Esophagus (tissue), 2 donors: ENCODE data around the gene PARD3. TPM values are rescaled to one million over a fixed set of nuclear protein-coding genes. Genes with fewer than 3 reads are reported as not detected.
"Not testable (repeated sequence)": the region's sequence is repeated elsewhere in the genome, so short reads cannot be mapped to it uniquely, and the experiment has no call there.

ENCODE experiments used
- H3K27ac ChIP-seq, 2 donors: one replicate each; pipeline ENCODE4 v1.5.1; 2013; ENCODE audit warnings: low read depth in 2 of 2, mild to moderate bottlenecking in 2 of 2, inconsistent platforms in 1 of 2, low read length in 1 of 2, moderate library complexity in 1 of 2
- H3K27me3 ChIP-seq, 2 donors: one replicate each; pipeline ENCODE4 v1.6.1; 2013; ENCODE audit warnings: low read length in 2 of 2, control low read depth in 1 of 2, mild to moderate bottlenecking in 1 of 2; ENCODE audit not compliant: insufficient read depth in 2 of 2, control insufficient read depth in 1 of 2
- H3K36me3 ChIP-seq, 2 donors: one replicate each; pipeline ENCODE4 v1.6.1; 2013; ENCODE audit warnings: low read length in 1 of 2; ENCODE audit not compliant: control insufficient read depth in 2 of 2, insufficient read depth in 2 of 2
- H3K4me1 ChIP-seq, 2 donors: one replicate each; pipeline ENCODE4 v1.6.1; 2013; ENCODE audit warnings: low read length in 1 of 2; ENCODE audit not compliant: control insufficient read depth in 2 of 2, insufficient read depth in 2 of 2
- H3K4me3 ChIP-seq, 2 donors: one replicate each; pipeline ENCODE4 v1.5.1; 2013; ENCODE audit warnings: low read length in 2 of 2, mild to moderate bottlenecking in 2 of 2, low read depth in 1 of 2, moderate library complexity in 1 of 2
- H3K9me3 ChIP-seq, 2 donors: one replicate each; pipeline ENCODE4 v1.6.1; 2013; ENCODE audit warnings: mild to moderate bottlenecking in 2 of 2, low read depth in 1 of 2, low read length in 1 of 2, moderate library complexity in 1 of 2; ENCODE audit not compliant: control insufficient read depth in 2 of 2, insufficient read depth in 1 of 2
- WGBS, 2 donors: extraction: QIAGEN DNeasy Blood & Tissue Kit; methylation state at CpG; one replicate each; pipeline ENCODE4 v1.1.7; 2013; 5-methylcytosine and 5-hydroxymethylcytosine counted together
- polyA plus RNA-seq, 2 donors: library from polyadenylated mRNA; stranded (reverse); fragments of 200-250 nt; gene quantifications; one replicate each; pipeline ENCODE4 v1.2.3, GENCODE V29; 2013
- donor health status: healthy with polysubstance abuse.
- donor health status: Bipolar disorder and iron deficiency.

Gene PARD3
- polyA plus RNA-seq, 2 donors, result 40.3 to 71.3 TPM

DNA sequence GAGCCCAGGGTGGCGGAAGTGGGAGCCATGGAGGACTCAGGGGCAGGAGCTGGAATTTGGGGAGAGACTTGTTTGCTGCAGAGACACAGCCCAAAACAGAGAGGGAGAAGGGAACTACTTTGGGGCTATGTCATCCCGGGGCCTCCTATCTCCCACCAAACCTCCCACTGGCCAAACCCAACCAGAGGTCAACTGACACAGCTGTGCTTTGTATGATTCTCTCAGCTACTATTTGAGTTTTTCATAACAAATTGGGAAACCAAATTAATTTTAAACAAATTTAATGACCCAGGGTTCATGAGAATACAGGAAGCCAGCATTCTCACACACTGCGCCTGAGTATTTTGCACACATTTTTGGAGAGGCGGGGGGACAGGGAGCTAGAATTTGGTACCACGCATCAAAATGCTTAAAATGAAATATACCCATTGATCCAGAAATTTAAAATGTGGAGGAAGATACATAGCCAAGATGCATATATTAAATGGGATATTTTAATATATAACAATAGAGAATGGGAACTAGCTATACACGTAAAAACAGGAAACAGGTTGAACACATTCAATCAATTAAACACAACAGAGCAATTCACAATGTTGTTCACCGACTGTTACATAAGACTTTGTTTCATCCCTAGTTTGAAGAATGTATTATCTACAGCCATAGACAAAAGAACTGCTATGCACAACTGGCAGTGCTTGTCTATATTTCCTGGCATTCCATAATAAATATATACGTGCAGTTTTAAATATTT lies 105.3 kb downstream of the PARD3 start:
- Histone ChIP-seq H3K4me3 (no peak overlapping the region), H3K36me3 (no peaks in the 10 kb centered on the region), H3K27me3 (no peaks in the 10 kb centered on the region), H3K9me3 (no peaks in the 10 kb centered on the region), H3K27ac (peak overlapping the region; percentile 51 to 64), H3K4me1 (peaks cover 6 to 15% of the 10 kb centered on the region in 2 donors)
- WGBS, 2 donors, result 70 to 76% methylated on average over 8 of the region's 8 CpGs

- H3K9me3 ChIP-seq, result no peaks in the 10 kb centered on the region
- H3K27ac ChIP-seq, result no peak overlapping the region
- H3K4me3 ChIP-seq, result no peak overlapping the region
- peaks cover 6 to 13% of the 10 kb centered on the region in 2 donors for H3K4me1 ChIP-seq
- no peaks in the 10 kb centered on the region for H3K27me3 ChIP-seq
- H3K36me3 ChIP-seq, result no peaks in the 10 kb centered on the region
- 77 to 78% methylated on average over 1 of the region's 1 CpG for WGBS, 2 donors
These were observed 107.4 kb downstream of the PARD3 start for GRCh38 chr10:34707656-34708055.

DNA sequence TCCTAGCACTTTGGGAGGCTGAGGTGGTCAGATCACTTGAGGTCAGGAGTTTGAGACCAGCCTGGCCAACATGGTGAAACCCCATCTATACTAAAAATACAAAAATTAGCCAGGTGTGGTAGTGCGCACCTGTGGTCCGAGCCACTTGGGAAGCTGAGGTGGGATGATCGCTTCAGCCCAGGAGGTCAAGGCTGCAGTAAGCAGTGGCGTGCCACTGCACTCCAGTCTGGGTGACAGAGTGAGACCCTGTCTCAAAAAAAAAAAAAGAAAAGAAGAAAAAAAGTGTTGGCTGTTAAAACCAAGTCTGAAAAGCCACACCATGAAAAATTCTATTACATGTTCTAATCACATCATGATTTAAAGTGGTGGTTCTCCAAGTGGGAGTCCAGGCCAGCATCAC lies 108.1 kb downstream of the PARD3 start:
- WGBS, 2 donors, result 95 to 96% methylated on average over 4 of the region's 4 CpGs
- H3K36me3 ChIP-seq, H3K4me1 ChIP-seq, H3K4me3 ChIP-seq, H3K27ac ChIP-seq, H3K27me3 ChIP-seq, H3K9me3 ChIP-seq: not testable (repeated sequence)

DNA sequence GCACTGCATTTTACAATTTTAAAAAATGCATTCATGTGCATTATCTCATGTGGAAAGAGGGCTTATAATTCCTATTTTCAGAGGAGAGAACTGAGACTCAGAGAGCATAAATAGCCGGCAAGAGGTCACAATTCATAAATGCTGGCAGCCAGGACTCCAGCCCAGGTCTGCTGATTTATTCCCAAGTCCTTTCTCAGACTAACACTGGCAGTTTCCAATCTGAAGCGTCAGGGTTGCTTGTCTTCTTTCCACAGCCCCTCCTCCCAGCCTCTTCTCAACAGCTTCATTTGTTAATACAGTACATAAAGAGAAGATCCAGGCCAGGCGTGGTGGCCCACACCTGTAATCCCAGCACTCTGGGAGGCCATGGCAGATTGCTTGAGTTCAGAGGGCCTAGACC lies 108.9 kb downstream of the PARD3 start:
- peaks cover 3 to 7% of the 10 kb centered on the region in 2 donors for H3K4me1 ChIP-seq
- H3K27ac ChIP-seq, result no peak overlapping the region
- H3K36me3 ChIP-seq, result no peaks in the 10 kb centered on the region
- no peak overlapping the region for H3K4me3 ChIP-seq
- 70 to 72% methylated on average over 3 of the region's 3 CpGs for WGBS, 2 donors
- no peaks in the 10 kb centered on the region for H3K27me3 ChIP-seq
- no peaks in the 10 kb centered on the region for H3K9me3 ChIP-seq

GRCh38 chr10:34705563-34705962 lies 109.5 kb downstream of the PARD3 start:
- Histone ChIP-seq H3K4me3 (no peak overlapping the region), H3K27me3 (no peaks in the 10 kb centered on the region), H3K36me3 (no peaks in the 10 kb centered on the region), H3K9me3 (no peaks in the 10 kb centered on the region), H3K27ac (no peak overlapping the region), H3K4me1 (peaks cover 0 to 4% of the 10 kb centered on the region in 2 donors)
- WGBS, 2 donors, result 20 to 29% methylated on average over 1 of the region's 1 CpG

- peaks cover 0 to 4% of the 10 kb centered on the region in 2 donors for H3K4me1 ChIP-seq
- no peaks in the 10 kb centered on the region for H3K27me3 ChIP-seq
- no peak overlapping the region for H3K4me3 ChIP-seq
- 25 to 30% methylated on average over 2 of the region's 2 CpGs for WGBS, 2 donors
- H3K36me3 ChIP-seq, result no peaks in the 10 kb centered on the region
- H3K9me3 ChIP-seq, result no peaks in the 10 kb centered on the region
- no peak overlapping the region for H3K27ac ChIP-seq
These were observed 110.4 kb downstream of the PARD3 start for GRCh38 chr10:34704526-34705184.

DNA sequence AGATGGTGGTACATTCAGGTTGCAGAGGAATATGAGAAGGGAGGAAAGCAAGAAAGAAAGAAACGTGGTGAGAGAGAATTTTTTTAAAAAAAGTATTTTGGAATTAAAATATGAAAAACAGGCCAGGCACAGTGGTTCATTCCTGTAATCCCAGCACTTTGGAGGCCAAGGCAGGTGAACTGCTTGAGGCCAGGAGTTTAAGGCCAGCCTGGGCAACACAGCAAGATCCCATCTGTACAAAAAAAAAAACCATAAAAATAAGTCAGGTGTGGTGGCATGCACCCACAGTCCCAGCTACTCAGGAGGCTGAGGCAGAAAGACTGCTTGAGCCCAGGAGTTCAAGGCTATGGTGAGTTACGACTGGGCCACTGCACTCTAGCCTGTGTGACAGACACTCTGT lies 112.1 kb downstream of the PARD3 start:
- no peaks in the 10 kb centered on the region for H3K9me3 ChIP-seq
- H3K4me3 ChIP-seq, result no peak overlapping the region
- no peaks in the 10 kb centered on the region for H3K27me3 ChIP-seq
- no peak overlapping the region for H3K27ac ChIP-seq
- H3K36me3 ChIP-seq, result no peaks in the 10 kb centered on the region
- H3K4me1 ChIP-seq, result peaks cover 0 to 8% of the 10 kb centered on the region in 2 donors
- WGBS, 2 donors, result 60 to 71% methylated on average over 2 of the region's 2 CpGs

DNA sequence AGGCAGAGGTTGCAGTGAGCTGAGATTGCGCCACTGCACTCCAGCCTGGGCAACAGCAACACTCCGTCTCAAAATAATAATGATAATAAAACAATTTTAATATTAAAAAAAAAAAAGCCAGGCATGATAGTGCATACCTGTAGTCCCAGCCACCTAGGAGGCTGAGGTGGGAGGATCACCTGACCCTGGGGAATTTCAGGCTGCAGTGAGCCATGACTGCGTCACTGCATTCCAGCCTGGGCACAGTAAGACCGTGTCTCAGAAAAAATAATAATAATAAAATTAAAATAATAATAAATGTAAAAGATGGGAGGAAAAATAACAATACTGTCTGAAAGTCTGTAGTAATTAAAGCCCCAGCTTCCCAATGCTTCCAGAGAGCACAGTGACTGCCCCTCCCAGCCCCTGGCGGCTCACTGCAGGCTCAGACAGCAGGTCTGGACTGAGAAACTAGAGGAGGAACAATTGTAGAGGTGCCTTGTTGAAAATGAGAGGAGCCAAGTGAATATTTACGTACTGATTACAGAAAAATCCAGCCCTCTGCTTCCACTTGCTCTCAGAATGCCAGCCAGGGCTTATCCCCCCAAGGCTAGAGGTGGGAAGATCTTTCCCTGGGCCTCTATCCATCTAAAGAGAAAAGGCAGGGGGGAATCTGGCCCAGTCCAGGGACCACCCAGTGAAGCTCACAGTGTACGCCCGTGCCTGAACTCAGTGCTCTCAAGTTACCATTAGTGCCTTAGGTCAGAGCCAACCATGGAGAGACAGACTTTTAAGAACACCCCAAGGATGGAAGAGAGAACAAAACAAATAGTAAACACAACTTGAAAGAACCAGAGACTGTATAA lies 112.8 kb downstream of the PARD3 start:
- Histone ChIP-seq H3K27ac (peak overlapping the region in 1 of 2 donors; percentile 67), H3K4me1 (peaks cover 0 to 12% of the 10 kb centered on the region in 2 donors), H3K9me3 (no peaks in the 10 kb centered on the region), H3K36me3 (no peaks in the 10 kb centered on the region), H3K27me3 (no peaks in the 10 kb centered on the region), H3K4me3 (no peak overlapping the region)
- 55 to 69% methylated on average over 8 of the region's 8 CpGs for WGBS, 2 donors

GRCh38 chr10:34701194-34701593 lies 113.9 kb downstream of the PARD3 start:
- WGBS, 2 donors, result 79 to 81% methylated on average over 6 of the region's 6 CpGs
- Histone ChIP-seq H3K4me1 (peaks cover 0 to 12% of the 10 kb centered on the region in 2 donors), H3K36me3 (no peaks in the 10 kb centered on the region), H3K4me3 (no peak overlapping the region), H3K27ac (no peak overlapping the region), H3K9me3 (no peaks in the 10 kb centered on the region), H3K27me3 (no peaks in the 10 kb centered on the region)
